GM12872 (cell line): ENCODE data around the gene TMEM41B.

Experiments used
- CTCF ChIP-seq: IDR thresholded peaks from 3 replicates; pipeline ENCODE4 v1.5.1; 2011; ENCODE audit warnings: low read depth, mild to moderate bottlenecking, low read length, moderate library complexity; ENCODE audit not compliant: insufficient read depth

Gene TMEM41B

GRCh38 chr11:9304178-9304577 lies 10.2 kb downstream of the TMEM41B start:
- no peak for TF ChIP-seq CTCF

DNA sequence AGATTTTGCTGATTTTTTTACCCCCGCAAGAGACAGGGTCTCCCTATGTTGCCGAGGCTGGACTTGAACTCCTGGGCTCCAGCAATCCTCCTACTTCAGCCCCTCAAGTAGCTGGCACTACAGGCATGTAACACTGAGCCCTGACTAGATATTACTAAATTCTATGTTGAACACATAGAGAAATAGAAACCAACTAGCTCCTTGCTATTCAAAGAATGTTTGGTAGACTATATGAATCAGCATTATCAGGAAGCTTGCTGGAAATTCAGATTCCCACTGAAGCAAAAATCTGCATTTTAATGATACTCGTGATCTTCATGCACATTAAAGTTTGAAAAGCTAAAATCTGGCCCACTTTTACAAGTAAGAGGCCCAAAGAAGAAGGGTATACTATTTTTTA lies 11.9 kb downstream of the TMEM41B start:
- TF ChIP-seq CTCF = no peak

DNA sequence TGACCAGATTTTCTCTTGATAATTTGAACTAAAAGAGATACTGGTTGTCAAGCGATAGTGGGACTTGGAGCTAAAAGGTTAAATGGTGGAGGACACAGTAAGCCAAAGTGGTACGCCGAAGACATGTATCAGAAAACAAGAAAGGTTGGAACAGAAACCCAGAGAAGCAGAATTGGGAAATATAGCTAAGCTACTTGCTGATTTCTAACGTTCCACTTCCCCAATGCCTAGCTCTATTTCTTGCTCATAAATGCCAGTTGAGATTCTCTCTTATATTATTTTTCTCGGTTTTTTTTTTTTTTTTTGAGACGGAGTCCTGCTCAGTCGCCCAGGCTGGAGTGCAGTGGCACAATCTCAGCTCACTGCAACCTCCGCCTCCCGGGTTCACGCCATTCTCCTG lies 12.7 kb downstream of the TMEM41B start:
- TF ChIP-seq CTCF = no peak

- TF ChIP-seq CTCF = no peak
Observed at GRCh38 chr11:9293646-9294045, 20.7 kb downstream of the TMEM41B start.

GRCh38 chr11:9285850-9286587 lies 28.4 kb downstream of the TMEM41B start:
- TF ChIP-seq CTCF = no peak

GRCh38 chr11:9280655-9281301 lies 33.6 kb downstream of the TMEM41B start:
- TF ChIP-seq CTCF = no peak

DNA sequence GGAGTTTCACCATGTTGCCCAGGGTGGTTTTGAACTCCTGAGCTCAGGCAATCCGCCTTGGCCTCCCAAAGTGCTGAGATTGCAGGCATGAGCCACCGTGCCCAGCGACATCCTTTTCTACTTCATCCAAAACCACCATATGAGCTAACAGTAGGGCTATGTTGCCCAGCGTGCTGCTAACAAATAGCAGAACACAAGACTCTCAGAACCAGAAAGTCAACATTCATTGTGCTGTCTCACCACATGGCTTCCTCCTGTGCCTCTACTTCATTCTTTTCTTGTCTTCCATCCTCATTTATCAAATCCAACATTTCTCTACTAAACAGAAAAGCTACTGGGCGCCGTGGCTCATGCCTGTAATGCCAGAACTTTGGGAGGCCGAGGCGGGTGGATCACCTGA lies 37.2 kb downstream of the TMEM41B start:
- TF ChIP-seq CTCF = no peak
